IMR-90 (cell line): Measurements from ENCODE around the gene WASHC4. TPM values are rescaled to one million over a fixed set of nuclear protein-coding genes. Genes with fewer than 3 reads are reported as not detected.

Experiments
- ATAC-seq: fragments of 200-7000 bp; cut with Tn5 transposase; 2 replicates; pipeline ENCODE4 v1.9.1; 2020; ENCODE audit warnings: low read depth, mild to moderate bottlenecking, moderate library complexity
- BruUV-seq: library from RNA; stranded (reverse); fragments of 400-500 nt; replicated peaks from 2 replicates; lab custom pipeline; 2021; lab: Mats Ljungman, UMichigan
- CTCF ChIA-PET: fragments of 300-600 bp; formaldehyde crosslinking; extraction: SDS; loops from one replicate; lab custom pipeline; 2021; ENCODE audit warnings: antibody characterized with exemption; lab: Yijun Ruan, JAX
- POLR2A ChIA-PET: fragments of 300-600 bp; sonication (Branson Sonifier 250); formaldehyde crosslinking; loops from one replicate; lab custom pipeline; 2022; ENCODE audit warnings: antibody characterized with exemption; ENCODE audit not compliant: unreplicated experiment; lab: Charles Lee
- DNase-seq: peaks from one replicate; pipeline ENCODE4 v3.0.0; 2013
- H2AFZ ChIP-seq: replicated peaks from 2 replicates; pipeline ENCODE3; 2013; ENCODE audit warnings: low read length, mild to moderate bottlenecking; ENCODE audit not compliant: poor library complexity
- H2AK5ac ChIP-seq: 2 replicates; pipeline ENCODE4 v1.6.1; 2013; ENCODE audit warnings: low read depth, low read length, inconsistent platforms
- H2AK9ac ChIP-seq: replicated peaks from 2 replicates; pipeline ENCODE3; 2013; ENCODE audit warnings: mild to moderate bottlenecking, low read depth, low read length, moderate library complexity; ENCODE audit not compliant: poor library complexity
- H2BK120ac ChIP-seq: 2 replicates; pipeline ENCODE4 v1.6.1; 2013; ENCODE audit warnings: low read depth, low read length, inconsistent platforms
- H2BK15ac ChIP-seq: 3 replicates; pipeline ENCODE4 v1.6.1; 2013; ENCODE audit warnings: low read depth, low read length, inconsistent platforms
- H2BK20ac ChIP-seq: 2 replicates; pipeline ENCODE4 v1.6.1; 2013; ENCODE audit warnings: low read depth, mild to moderate bottlenecking, inconsistent platforms, low read length, moderate library complexity
- H2BK5ac ChIP-seq: 2 replicates; pipeline ENCODE4 v1.6.1; 2013; ENCODE audit warnings: mild to moderate bottlenecking, low read depth, low read length, inconsistent platforms; ENCODE audit not compliant: poor library complexity, severe bottlenecking
- H3K14ac ChIP-seq: replicated peaks from 2 replicates; pipeline ENCODE4 v1.6.1; 2013; ENCODE audit warnings: low read depth, low read length, inconsistent platforms
- H3K18ac ChIP-seq: 2 replicates; pipeline ENCODE4 v1.6.1; 2013; ENCODE audit warnings: low read depth, low read length, control low read depth
- H3K23ac ChIP-seq: 2 replicates; pipeline ENCODE4 v1.6.1; 2013; ENCODE audit warnings: low read depth, low read length, inconsistent platforms
- H3K27ac ChIP-seq: 2 replicates; pipeline ENCODE4 v1.5.1; 2013; ENCODE audit warnings: mild to moderate bottlenecking, control low read depth, low read length; ENCODE audit not compliant: insufficient read depth
- H3K27me3 ChIP-seq: 2 replicates; pipeline ENCODE4 v1.6.1; 2013; ENCODE audit warnings: low read length; ENCODE audit not compliant: control insufficient read depth, insufficient read depth
- H3K36me3 ChIP-seq: 2 replicates; pipeline ENCODE4 v1.6.1; 2013; ENCODE audit warnings: low read length, mixed read lengths; ENCODE audit not compliant: control insufficient read depth, insufficient read depth
- H3K4ac ChIP-seq: 2 replicates; pipeline ENCODE4 v1.6.1; 2013; ENCODE audit warnings: low read depth, low read length, inconsistent platforms
- H3K4me1 ChIP-seq: 2 replicates; pipeline ENCODE4 v1.6.1; 2013; ENCODE audit warnings: low read length, mixed read lengths; ENCODE audit not compliant: control insufficient read depth, insufficient read depth
- H3K4me2 ChIP-seq: 2 replicates; pipeline ENCODE4 v1.6.1; 2013; ENCODE audit warnings: low read depth, mild to moderate bottlenecking, control low read depth, low read length, moderate library complexity
- H3K4me3 ChIP-seq: 2 replicates; pipeline ENCODE4 v1.5.1; 2013; ENCODE audit warnings: low read depth, mild to moderate bottlenecking, control low read depth, low read length, moderate library complexity; ENCODE audit not compliant: insufficient read depth
- H3K56ac ChIP-seq: 2 replicates; pipeline ENCODE4 v1.6.1; 2013; ENCODE audit warnings: low read length, inconsistent platforms; ENCODE audit not compliant: insufficient read depth; ENCODE audit errors: extremely low read depth
- H3K79me1 ChIP-seq, 2 experiments: 2 replicates each; pipeline ENCODE4 v1.6.1; 2013; ENCODE audit warnings: low read length in 2 of 2, inconsistent platforms in 1 of 2, low read depth in 1 of 2
- H3K9ac ChIP-seq: 2 replicates; pipeline ENCODE4 v1.6.1; 2013; ENCODE audit warnings: low read depth, low read length, control low read depth
- H3K9me1 ChIP-seq: 2 replicates; pipeline ENCODE4 v1.6.1; 2013; ENCODE audit warnings: low read length, inconsistent platforms; ENCODE audit not compliant: insufficient read depth
- H3K9me3 ChIP-seq: 2 replicates; pipeline ENCODE4 v1.6.1; 2013; ENCODE audit warnings: low read length; ENCODE audit not compliant: control insufficient read depth, insufficient read depth
- H4K20me1 ChIP-seq: 2 replicates; pipeline ENCODE4 v1.6.1; 2013; ENCODE audit warnings: low read length, inconsistent platforms; ENCODE audit not compliant: insufficient read depth
- H4K5ac ChIP-seq: 2 replicates; pipeline ENCODE4 v1.6.1; 2013; ENCODE audit warnings: mild to moderate bottlenecking, low read depth, low read length, control low read depth
- H4K8ac ChIP-seq, 2 experiments: 2 replicates each; pipeline ENCODE4 v1.6.1; 2013; ENCODE audit warnings: low read depth in 2 of 2, low read length in 2 of 2, control low read depth in 1 of 2, inconsistent platforms in 1 of 2
- H4K91ac ChIP-seq: 2 replicates; pipeline ENCODE4 v1.6.1; 2013; ENCODE audit warnings: low read depth, low read length, inconsistent platforms; ENCODE audit not compliant: insufficient read depth
- BHLHE40 ChIP-seq: fragments of 150-350 bp; IDR thresholded peaks from 2 replicates; pipeline ENCODE4 v1.6.1; 2016; ENCODE audit warnings: mild to moderate bottlenecking, low read depth, low read length
- CEBPB ChIP-seq: IDR thresholded peaks from 2 replicates; pipeline ENCODE4 v1.6.1; 2012; ENCODE audit warnings: low read depth, low read length, improper control_type of control experiment
- CHD1 ChIP-seq: IDR thresholded peaks from 2 replicates; pipeline ENCODE4 v1.6.1; 2012; ENCODE audit warnings: low read depth, low read length, improper control_type of control experiment
- CTCF ChIP-seq: conservative IDR thresholded peaks from 2 replicates; pipeline ENCODE4 v1.5.1; 2012; ENCODE audit warnings: mild to moderate bottlenecking, low read depth, low read length, improper control_type of control experiment
- ELK1 ChIP-seq: fragments of 150-350 bp; IDR thresholded peaks from 2 replicates; pipeline ENCODE4 v1.6.1; 2016; ENCODE audit warnings: low read depth, mild to moderate bottlenecking, low read length, moderate library complexity, borderline replicate concordance
- FOS ChIP-seq: fragments of 150-350 bp; IDR thresholded peaks from 2 replicates; pipeline ENCODE4 v1.6.1; 2016; ENCODE audit warnings: low read depth, low read length
- MAFK ChIP-seq: IDR thresholded peaks from 2 replicates; pipeline ENCODE4 v1.6.1; 2012; ENCODE audit warnings: low read depth, low read length, improper control_type of control experiment
- MAZ ChIP-seq: IDR thresholded peaks from 2 replicates; pipeline ENCODE4 v1.6.1; 2012; ENCODE audit warnings: low read depth, mild to moderate bottlenecking, low read length, improper control_type of control experiment, moderate library complexity, borderline replicate concordance
- MXI1 ChIP-seq: IDR thresholded peaks from 2 replicates; pipeline ENCODE4 v1.6.1; 2012; ENCODE audit warnings: low read depth, mild to moderate bottlenecking, low read length, moderate library complexity, borderline replicate concordance
- NFE2L2 ChIP-seq: fragments of 150-350 bp; IDR thresholded peaks from 2 replicates; pipeline ENCODE4 v1.6.1; 2016; ENCODE audit warnings: low read depth, mild to moderate bottlenecking, low read length
- POLR2A ChIP-seq: IDR thresholded peaks from 2 replicates; pipeline ENCODE4 v1.6.1; 2012; ENCODE audit warnings: mild to moderate bottlenecking, low read depth, low read length
- RAD21 ChIP-seq: IDR thresholded peaks from 2 replicates; pipeline ENCODE4 v1.6.1; 2012; ENCODE audit warnings: low read length, improper control_type of control experiment
- RCOR1 ChIP-seq: IDR thresholded peaks from 2 replicates; pipeline ENCODE4 v1.6.1; 2012; ENCODE audit warnings: mild to moderate bottlenecking, low read length, improper control_type of control experiment; ENCODE audit not compliant: insufficient replicate concordance
- RFX5 ChIP-seq: IDR thresholded peaks from 2 replicates; pipeline ENCODE4 v1.8.0; 2012; ENCODE audit warnings: low read depth, mild to moderate bottlenecking, low read length, moderate library complexity
- SMC3 ChIP-seq: fragments of 150-350 bp; IDR thresholded peaks from 2 replicates; pipeline ENCODE4 v1.6.1; 2016; ENCODE audit warnings: low read depth, mild to moderate bottlenecking, antibody characterized with exemption, low read length, moderate library complexity
- USF2 ChIP-seq: fragments of 150-350 bp; IDR thresholded peaks from 2 replicates; pipeline ENCODE4 v1.6.1; 2017; ENCODE audit warnings: mild to moderate bottlenecking, antibody characterized with exemption, low read length, low read depth
- WGBS, 2 experiments: methylation state at CpG; one replicate each; pipeline versions ENCODE4 v1.1.5 to v1.1.7; 2013; ENCODE audit warnings: missing lambda C conversion rate in 2 of 2; ENCODE audit not compliant: insufficient read length in 1 of 2; ENCODE audit errors: extremely low coverage in 2 of 2; 5-methylcytosine and 5-hydroxymethylcytosine counted together
- dilution Hi-C: fragments of 300-500 bp; cut with HindIII; formaldehyde crosslinking; loops from one replicate; pipeline ENCODE4 v1.14.3; 2018; ENCODE audit warnings: low sequenced_read_pairs; ENCODE audit not compliant: unreplicated experiment
- in situ Hi-C: fragments of 300-500 bp; cut with MboI; formaldehyde crosslinking; loops from 3 replicates; pipeline ENCODE4 v1.14.3; 2019; ENCODE audit warnings: low sequenced_read_pairs, inconsistent platforms, mixed read lengths
- intact Hi-C: fragments of 100-400 bp; cut with micrococcal nuclease; formaldehyde crosslinking; loops from 2 replicates; pipeline ENCODE4 v1.10.0; 2022
- polyA plus RNA-seq, 3 experiments: library from polyadenylated mRNA; depleted of rRNA; stranded (reverse); fragments of >200 nt; gene quantifications; 2 replicates each; pipeline ENCODE4 v1.2.3, GENCODE V29; 2012; ENCODE audit warnings: low replicate concordance in 1 of 3
- total RNA-seq: library from RNA; depleted of rRNA; stranded (reverse); fragments of >200 nt; gene quantifications from 2 replicates; pipeline ENCODE4 v1.2.3, GENCODE V29; 2012

The WASHC4 gene
- total and polyA plus RNA-seq, 2 of the 4 experiments (the other 2 are of a cell fraction): 16.4 to 47.0 TPM

DNA sequence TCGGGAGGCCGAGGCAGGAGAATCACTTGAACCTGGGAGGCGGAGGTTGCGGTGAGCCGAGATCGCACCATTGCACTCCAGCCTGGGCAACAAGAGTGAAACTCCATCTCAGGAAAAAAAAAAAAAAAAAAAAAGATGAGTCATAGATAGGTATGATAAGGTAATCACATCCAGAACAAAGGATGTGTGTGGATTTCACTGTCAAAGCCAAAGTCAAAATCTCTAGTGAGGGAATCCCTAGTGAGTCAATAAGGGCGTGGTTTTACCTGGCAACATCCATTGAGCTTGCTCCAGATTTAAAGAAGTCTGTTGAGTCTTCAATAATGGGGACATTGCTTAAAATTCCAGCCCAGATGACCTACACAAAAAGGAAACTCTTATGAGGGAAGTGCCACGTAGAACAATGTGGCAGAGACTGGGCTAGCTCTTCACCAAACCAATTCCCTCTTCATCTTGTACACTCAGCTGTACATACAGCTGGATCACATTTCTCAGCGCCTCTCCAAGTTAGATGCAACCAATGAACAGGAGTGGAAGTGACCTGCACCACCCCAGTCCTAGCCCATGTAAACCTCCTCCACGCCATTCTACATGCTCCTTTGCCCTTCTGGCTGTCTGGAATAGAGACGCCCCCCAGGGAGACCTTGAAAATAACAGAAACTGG is 46.7 kb upstream of the WASHC4 start:
- TF ChIP-seq RFX5 (no peak), USF2 (no peak), BHLHE40 (no peak), SMC3 (no peak), MAFK (no peak), MXI1 (no peak), CTCF (no peak), CEBPB (no peak), RCOR1 (no peak), CHD1 (no peak), NFE2L2 (no peak), POLR2A (no peak), ELK1 (no peak), RAD21 (no peak), MAZ (no peak), FOS (no peak)
- no peak overlapping the region for H3K23ac ChIP-seq
- in situ Hi-C loops: loop anchor here (25.0 kb wide), 1 partner anchor 874 kb away; no protein-coding TSS in a partner anchor
- ATAC-seq (no peak), DNase-seq (no peak)
- H3K4ac ChIP-seq: no peak overlapping the region
- no peak overlapping the region for H2AK9ac ChIP-seq
- H2BK20ac ChIP-seq: no peak overlapping the region
- no peak overlapping the region for H3K18ac ChIP-seq
- intact Hi-C loops: no loop called here
- H2BK15ac ChIP-seq: no peak overlapping the region
- no peak overlapping the region for H3K56ac ChIP-seq
- H2AK5ac ChIP-seq: no peak overlapping the region
- H3K4me3 ChIP-seq: no peak overlapping the region
- no peaks in the 10 kb centered on the region for H3K4me1 ChIP-seq
- H4K5ac ChIP-seq: no peak overlapping the region
- 0 out of 2 replicates have a peak, but pooled peaks cover 3% of the 10 kb centered on the region for H3K9me1 ChIP-seq
- no peaks in the 10 kb centered on the region for H4K20me1 ChIP-seq
- peaks cover 0 to 3% of the 10 kb centered on the region in 2 experiments; a peak in 1 of 4 replicates for H3K79me1 ChIP-seq
- ChIA-PET POLR2A (no interaction called here), CTCF (no interaction called here)
- no peak overlapping the region for H3K9ac ChIP-seq
- no peak overlapping the region for H4K8ac ChIP-seq
- no peaks in the 10 kb centered on the region for H3K9me3 ChIP-seq
- H3K36me3 ChIP-seq: peaks cover 50% of the 10 kb centered on the region
- H2AFZ ChIP-seq: no peak overlapping the region
- H4K91ac ChIP-seq: no peak overlapping the region
- no peak overlapping the region for H3K14ac ChIP-seq
- H2BK5ac ChIP-seq: no peak overlapping the region
- no peak overlapping the region for H3K27ac ChIP-seq
- 100% methylated on average over 1 of the region's 11 CpGs; no CpG with 5 or more reads in 1 of the 2 experiments for WGBS, 2 experiments
- dilution Hi-C loops: no loop called here
- BruUV-seq: no TSS peak
- H3K27me3 ChIP-seq: no peaks in the 10 kb centered on the region
- H2BK120ac ChIP-seq: no peak overlapping the region
- H3K4me2 ChIP-seq: no peak overlapping the region
